ENCODE data around the gene NAA35. TPM values are rescaled to one million over a fixed set of nuclear protein-coding genes. Genes with fewer than 3 reads are reported as not detected.
"Not testable (repeated sequence)": the region's sequence is repeated elsewhere in the genome, so short reads cannot be mapped to it uniquely, and the experiment has no call there.

Gene NAA35
- polyA plus RNA-seq, 6 donors from 2014 or later: 7.4 to 12.6 (median 9.7) TPM

DNA sequence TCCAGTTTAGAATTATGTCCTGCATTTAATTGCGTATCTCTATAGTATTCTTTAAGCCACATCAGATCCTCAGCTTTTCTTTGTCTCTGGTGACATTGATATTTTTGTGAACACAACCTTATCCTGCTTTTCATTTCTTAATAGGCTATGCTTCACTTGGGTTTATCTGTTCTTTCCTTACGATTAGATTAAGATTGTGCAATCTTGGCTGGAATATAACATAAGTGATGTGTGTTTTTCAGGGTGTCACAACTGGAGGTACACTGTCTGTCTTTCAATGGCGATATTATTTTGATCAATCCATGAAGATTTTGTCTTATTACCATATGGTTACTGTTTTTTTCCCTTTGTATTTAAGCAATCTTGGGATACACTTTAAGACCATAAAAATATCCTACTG lies 23.6 kb downstream of the NAA35 start:
- peaks cover 0 to 3% (median 0%) of the 10 kb centered on the region in 3 donors for H3K4me1 Mint-ChIP-seq
- no peak overlapping the region for H3K4me3 Mint-ChIP-seq
- peaks cover 33 to 45% of the 10 kb centered on the region in 2 donors for H3K36me3 Mint-ChIP-seq
- no peaks in the 10 kb centered on the region for H3K27me3 Mint-ChIP-seq
- no peak for DNase-seq
- no peak for ATAC-seq (ENCODE audit: low read depth in 2 of 2)
- H3K9me3 Mint-ChIP-seq: no peaks in the 10 kb centered on the region
- no peak overlapping the region for H3K27ac Mint-ChIP-seq

DNA sequence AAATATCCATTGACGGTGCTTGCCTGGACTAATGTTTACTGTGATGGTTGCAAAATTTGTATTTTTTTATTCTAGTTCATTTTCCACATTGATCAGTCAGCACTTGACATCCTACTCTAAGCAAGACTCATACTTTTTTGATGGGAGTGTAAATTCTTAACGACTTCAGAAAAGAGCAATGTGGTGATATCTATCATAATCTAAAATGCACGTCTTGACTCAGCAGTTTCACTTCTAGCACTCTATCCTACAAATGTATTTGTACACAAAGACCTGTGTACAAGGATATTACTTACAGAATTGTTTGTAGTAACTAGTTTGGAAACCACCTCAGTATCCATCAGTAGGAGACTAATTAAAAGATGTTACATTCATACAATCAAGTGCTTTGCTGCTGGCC lies 24.0 kb downstream of the NAA35 start:
- DNase-seq (no peak), ATAC-seq (ENCODE audit: low read depth in 2 of 2) (no peak)
- Mint-ChIP-seq H3K36me3 (peaks cover 37 to 42% of the 10 kb centered on the region in 2 donors), H3K9me3 (no peaks in the 10 kb centered on the region), H3K4me1 (peaks cover 0 to 3% (median 0%) of the 10 kb centered on the region in 3 donors), H3K27ac (peak overlapping the region in 1 of 6 donors; percentile 12), H3K4me3 (no peak overlapping the region), H3K27me3 (no peaks in the 10 kb centered on the region)

DNA sequence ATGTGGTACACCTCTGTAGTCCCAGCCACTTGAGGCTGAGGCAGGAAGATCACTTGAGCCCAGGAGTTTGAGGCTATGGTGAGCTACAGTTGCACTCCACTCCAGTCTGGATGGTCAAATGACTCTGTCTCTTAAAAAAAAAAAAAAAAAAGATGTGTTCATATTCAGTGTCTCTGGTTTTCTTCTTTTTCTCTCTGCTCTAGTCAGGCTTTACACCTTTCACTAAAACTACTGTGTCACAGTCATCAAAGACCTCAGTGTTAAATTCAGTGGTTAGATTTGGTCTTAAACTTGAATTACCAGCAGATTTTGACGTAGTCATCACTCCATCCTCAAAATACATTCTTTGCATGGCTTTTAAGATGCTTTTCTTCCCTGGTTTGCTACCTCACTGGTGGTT lies 28.8 kb downstream of the NAA35 start:
- Mint-ChIP-seq H3K4me3 (no peak overlapping the region), H3K27me3 (no peaks in the 10 kb centered on the region), H3K36me3 (peaks cover 31 to 45% of the 10 kb centered on the region in 2 donors), H3K4me1 (peaks cover 0 to 6% (median 3%) of the 10 kb centered on the region in 3 donors), H3K27ac (no peak overlapping the region), H3K9me3 (no peaks in the 10 kb centered on the region)
- DNase-seq (no peak), ATAC-seq (ENCODE audit: low read depth in 2 of 2) (no peak)

DNA sequence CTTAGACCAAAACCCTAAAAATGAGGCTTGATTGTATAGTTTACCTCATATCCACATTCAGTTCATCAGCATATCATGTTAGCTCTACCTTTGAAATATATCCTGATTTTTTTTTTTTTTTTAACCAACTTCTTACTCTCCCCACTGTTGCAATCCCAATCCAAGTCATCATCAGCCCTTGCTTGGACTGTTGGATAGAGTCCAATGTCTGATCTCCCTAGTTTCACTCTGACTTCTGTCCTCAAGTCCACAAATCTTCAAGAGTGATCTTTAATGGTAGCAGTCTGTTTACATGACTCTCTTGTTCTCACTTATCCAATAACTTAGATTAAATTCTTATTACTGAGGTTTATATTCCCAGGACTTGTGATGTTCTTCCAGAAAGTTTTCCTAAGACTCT lies 30.8 kb downstream of the NAA35 start:
- no peak for DNase-seq
- H3K36me3 Mint-ChIP-seq: peaks cover 26 to 50% of the 10 kb centered on the region in 2 donors
- H3K9me3 Mint-ChIP-seq: no peaks in the 10 kb centered on the region
- peaks cover 0 to 6% (median 3%) of the 10 kb centered on the region in 3 donors for H3K4me1 Mint-ChIP-seq
- no peak overlapping the region for H3K27ac Mint-ChIP-seq
- no peaks in the 10 kb centered on the region for H3K27me3 Mint-ChIP-seq
- no peak for ATAC-seq (ENCODE audit: low read depth in 2 of 2)
- no peak overlapping the region for H3K4me3 Mint-ChIP-seq

DNA sequence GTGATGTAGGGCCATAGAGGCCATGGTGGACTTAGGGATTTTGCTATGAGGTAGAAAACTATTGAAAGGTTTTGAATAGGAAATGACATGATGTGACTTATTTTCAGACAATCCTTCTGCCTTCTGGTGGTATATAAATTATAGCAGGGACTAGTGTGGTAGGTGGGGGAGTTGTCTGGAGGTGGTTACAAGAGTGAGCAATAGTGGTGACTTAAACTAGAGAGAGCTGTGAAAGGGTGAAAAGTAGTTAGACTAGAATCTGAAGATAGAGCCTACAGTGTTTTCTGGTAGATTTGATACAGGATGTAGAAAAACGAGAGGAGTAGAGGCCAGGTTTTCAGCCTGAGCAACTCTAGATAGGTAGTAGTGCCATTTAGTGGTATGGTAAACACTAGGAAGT lies 32.3 kb downstream of the NAA35 start:
- Mint-ChIP-seq H3K9me3 (no peaks in the 10 kb centered on the region), H3K27ac (peak overlapping the region in 2 of 6 donors; percentile 5 to 77), H3K4me1 (peaks cover 0 to 6% (median 3%) of the 10 kb centered on the region in 3 donors), H3K36me3 (peaks cover 28 to 55% of the 10 kb centered on the region in 2 donors), H3K27me3 (no peaks in the 10 kb centered on the region), H3K4me3 (no peak overlapping the region)
- no peak for ATAC-seq (ENCODE audit: low read depth in 2 of 2)
- no peak for DNase-seq

DNA sequence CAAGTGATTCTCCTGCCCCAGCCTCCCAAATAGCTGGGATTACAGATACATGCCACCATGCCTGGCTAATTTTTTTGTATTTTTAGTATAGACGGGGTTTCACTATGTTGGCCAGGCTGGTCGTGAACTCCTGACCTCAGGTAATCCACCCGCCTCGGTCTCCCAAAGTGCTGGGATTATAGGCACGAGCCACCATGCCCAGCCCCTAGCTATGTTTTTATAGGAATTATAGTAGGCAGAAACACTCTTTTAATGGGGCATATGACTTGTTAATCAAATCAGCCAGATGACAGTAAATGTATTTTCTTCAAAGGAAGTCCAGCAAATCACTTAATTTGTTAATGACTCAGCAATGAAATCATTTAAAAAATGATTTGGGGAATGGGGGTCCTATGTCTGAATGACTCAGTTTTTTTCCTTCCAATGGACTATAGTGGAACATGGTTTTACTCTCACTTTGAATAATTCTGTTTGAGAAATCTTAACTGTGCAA lies 33.2 kb downstream of the NAA35 start:
- not testable (repeated sequence) for DNase-seq; H3K4me3 Mint-ChIP-seq; H3K27me3 Mint-ChIP-seq; H3K27ac Mint-ChIP-seq; ATAC-seq (ENCODE audit: low read depth in 2 of 2); H3K9me3 Mint-ChIP-seq; H3K4me1 Mint-ChIP-seq
- peaks cover 30 to 57% of the 10 kb centered on the region in 2 donors for H3K36me3 Mint-ChIP-seq

DNA sequence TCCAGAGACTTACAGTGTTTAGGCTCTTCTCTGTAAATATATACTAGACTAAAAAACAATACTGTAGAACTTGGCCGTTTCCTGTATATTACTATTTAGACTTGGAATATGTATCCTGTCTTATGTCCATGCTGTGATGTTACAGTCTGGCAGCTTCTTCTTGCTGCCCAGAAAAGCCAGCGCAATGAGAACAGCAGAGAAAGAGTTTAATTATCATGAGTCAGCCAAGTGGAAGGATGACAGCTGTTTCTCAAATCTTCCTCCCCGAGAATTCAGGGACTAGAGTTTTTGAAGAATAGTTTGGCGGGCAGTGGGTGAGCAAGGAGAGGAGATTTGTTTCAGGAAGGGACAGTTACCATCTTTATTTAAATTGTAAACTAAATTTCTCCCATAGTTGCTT lies 37.5 kb downstream of the NAA35 start:
- ATAC-seq (ENCODE audit: low read depth in 2 of 2) (no peak), DNase-seq (no peak)
- no peaks in the 10 kb centered on the region for H3K9me3 Mint-ChIP-seq
- no peaks in the 10 kb centered on the region for H3K4me1 Mint-ChIP-seq
- no peaks in the 10 kb centered on the region for H3K27me3 Mint-ChIP-seq
- H3K36me3 Mint-ChIP-seq: peaks cover 24 to 70% of the 10 kb centered on the region in 2 donors
- peak overlapping the region in 1 of 6 donors; percentile 70 for H3K27ac Mint-ChIP-seq
- no peak overlapping the region for H3K4me3 Mint-ChIP-seq

DNA sequence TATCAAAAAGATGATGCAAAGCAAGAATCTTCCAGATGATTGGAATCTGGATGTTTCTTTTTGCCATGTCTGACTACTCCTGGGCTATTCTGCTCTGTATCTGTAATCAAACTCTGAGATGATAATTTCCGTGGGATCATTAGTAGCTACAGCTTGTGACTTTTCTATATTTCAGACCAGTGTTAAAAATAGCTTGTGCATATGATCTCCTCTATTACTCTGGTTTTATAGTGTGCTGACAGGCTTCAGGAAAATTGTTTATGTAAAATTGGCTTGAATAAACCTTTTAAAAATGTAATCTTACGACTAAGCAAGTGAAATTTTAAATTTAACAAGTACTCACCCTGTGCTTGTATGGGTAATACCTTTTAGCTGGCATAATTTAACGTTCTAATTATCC lies 40.4 kb downstream of the NAA35 start:
- H3K4me1 Mint-ChIP-seq: no peaks in the 10 kb centered on the region
- no peak overlapping the region for H3K4me3 Mint-ChIP-seq
- ATAC-seq (ENCODE audit: low read depth in 2 of 2) (no peak), DNase-seq (no peak)
- no peaks in the 10 kb centered on the region for H3K27me3 Mint-ChIP-seq
- no peaks in the 10 kb centered on the region for H3K9me3 Mint-ChIP-seq
- H3K27ac Mint-ChIP-seq: no peak overlapping the region
- peaks cover 51 to 81% of the 10 kb centered on the region in 2 donors for H3K36me3 Mint-ChIP-seq

DNA sequence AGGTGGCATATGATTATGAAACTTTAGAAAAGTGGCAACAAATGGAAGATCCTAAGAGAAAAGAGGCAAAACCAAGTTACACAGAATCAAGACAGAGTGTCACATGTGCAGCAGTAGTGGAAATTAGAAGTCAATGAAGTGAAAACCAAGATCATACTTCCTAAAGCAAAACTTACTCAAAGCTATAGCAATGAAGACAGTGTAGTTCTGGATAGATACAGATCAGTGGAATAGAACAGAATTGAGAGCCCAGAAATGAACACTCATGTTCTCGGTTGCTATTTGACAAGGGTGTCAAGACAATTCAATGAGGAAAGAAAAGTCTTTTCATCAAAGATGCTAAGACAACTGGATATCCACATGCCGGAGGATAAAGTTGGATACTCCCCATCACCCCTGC lies 43.5 kb downstream of the NAA35 start:
- ATAC-seq (ENCODE audit: low read depth in 2 of 2): no peak
- Mint-ChIP-seq H3K9me3 (no peaks in the 10 kb centered on the region), H3K4me1 (no peaks in the 10 kb centered on the region), H3K36me3 (peaks cover 39 to 59% of the 10 kb centered on the region in 2 donors), H3K27me3 (no peaks in the 10 kb centered on the region), H3K4me3 (no peak overlapping the region), H3K27ac (peak overlapping the region in 1 of 6 donors; percentile 37)
- no peak for DNase-seq

DNA sequence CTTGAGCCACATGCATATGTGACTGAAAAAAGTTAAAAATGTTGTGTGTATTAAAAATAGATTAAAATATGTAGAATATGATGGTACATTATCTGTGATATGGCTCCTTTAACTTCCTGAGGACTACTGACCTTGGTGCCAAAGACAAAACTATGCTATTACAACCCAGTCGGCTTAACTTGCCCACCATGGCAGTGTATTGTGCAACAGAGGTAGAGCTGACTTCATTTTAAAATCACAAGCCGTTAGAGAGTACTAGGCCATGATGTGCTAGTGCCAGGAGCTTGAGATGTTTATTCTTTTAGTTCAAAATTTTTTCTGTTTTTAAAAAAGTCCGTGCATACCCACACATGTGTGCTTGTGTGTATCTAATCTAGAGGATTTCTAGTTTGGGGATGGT lies 46.3 kb downstream of the NAA35 start:
- Mint-ChIP-seq H3K4me3 (no peak overlapping the region), H3K27me3 (no peaks in the 10 kb centered on the region), H3K9me3 (peaks cover 0 to 7% (median 0%) of the 10 kb centered on the region in 7 donors), H3K27ac (no peak overlapping the region), H3K4me1 (peaks cover 0 to 5% (median 0%) of the 10 kb centered on the region in 3 donors), H3K36me3 (peaks cover 42 to 43% of the 10 kb centered on the region in 2 donors)
- no peak for DNase-seq
- no peak for ATAC-seq (ENCODE audit: low read depth in 2 of 2)

DNA sequence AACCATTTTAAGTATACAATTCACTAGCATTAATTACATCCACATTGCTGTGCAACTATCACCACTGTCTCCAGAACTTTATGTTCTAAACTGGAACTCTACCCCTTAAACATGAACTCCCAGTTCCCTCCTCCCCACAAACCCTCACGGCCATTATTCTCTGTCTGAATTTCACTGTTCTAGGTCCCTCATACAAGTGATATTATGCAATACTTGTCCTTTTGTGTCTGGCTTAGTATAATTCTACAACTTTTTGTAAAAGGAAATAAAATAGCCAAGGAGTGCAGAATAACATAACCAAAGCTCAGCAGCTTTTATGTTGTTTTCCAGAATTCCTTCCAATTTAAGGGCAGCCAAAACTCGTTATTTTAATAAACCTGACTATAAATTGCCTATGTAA lies 53.2 kb downstream of the NAA35 start:
- peaks cover 5 to 9% (median 6%) of the 10 kb centered on the region in 3 donors for H3K4me1 Mint-ChIP-seq
- DNase-seq: no peak
- H3K9me3 Mint-ChIP-seq: peaks cover 0 to 7% (median 3%) of the 10 kb centered on the region in 7 donors
- no peak overlapping the region for H3K4me3 Mint-ChIP-seq
- peaks cover 19 to 25% of the 10 kb centered on the region in 2 donors for H3K36me3 Mint-ChIP-seq
- H3K27me3 Mint-ChIP-seq: no peaks in the 10 kb centered on the region
- ATAC-seq (ENCODE audit: low read depth in 2 of 2): no peak
- H3K27ac Mint-ChIP-seq: peak overlapping the region in 1 of 6 donors; percentile 18

DNA sequence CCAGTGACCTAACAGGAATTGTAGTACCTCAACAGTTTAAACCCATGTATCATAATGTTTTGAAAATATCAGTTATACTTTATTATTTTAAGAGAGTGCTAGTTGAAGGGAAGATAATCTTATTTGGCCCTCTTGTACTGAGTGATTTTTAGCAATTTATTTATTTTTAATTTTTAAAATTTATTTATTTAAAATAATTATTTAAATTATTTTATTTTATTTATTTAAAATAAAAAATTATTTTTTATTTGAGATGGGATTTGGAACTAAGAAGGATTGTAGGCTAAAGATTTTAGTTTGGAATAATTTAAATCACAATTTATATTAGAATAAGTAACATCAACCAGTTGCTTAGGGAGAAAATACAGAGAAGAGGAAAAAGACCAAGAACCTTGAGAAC lies 54.2 kb downstream of the NAA35 start:
- Mint-ChIP-seq H3K36me3 (peaks cover 19 to 27% of the 10 kb centered on the region in 2 donors), H3K9me3 (peaks cover 0 to 7% (median 3%) of the 10 kb centered on the region in 7 donors), H3K4me1 (peaks cover 5 to 9% (median 6%) of the 10 kb centered on the region in 3 donors), H3K27ac (no peak overlapping the region), H3K27me3 (no peaks in the 10 kb centered on the region), H3K4me3 (no peak overlapping the region)
- DNase-seq: no peak
- ATAC-seq (ENCODE audit: low read depth in 2 of 2): no peak

DNA sequence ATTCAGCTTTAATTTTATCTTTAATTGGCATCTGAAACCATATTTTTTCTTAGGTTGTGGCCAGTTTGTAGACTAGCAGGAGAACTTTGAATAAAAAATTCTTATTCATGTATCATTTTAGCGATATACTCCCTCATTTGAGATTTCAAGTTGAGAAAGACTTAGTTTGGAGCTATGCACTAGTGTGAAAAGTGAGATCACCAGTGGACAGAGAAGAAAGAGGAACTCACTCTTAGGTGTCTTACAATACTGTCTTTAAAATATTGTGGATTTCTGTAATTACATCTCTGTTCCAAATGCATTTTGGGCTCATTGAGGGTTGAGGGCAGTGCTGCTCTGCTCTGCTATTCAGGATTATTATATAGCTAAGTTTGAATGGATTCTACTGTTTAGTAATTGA lies 54.7 kb downstream of the NAA35 start:
- no peak overlapping the region for H3K27ac Mint-ChIP-seq
- ATAC-seq (ENCODE audit: low read depth in 2 of 2) (no peak), DNase-seq (no peak)
- peaks cover 5 to 9% (median 6%) of the 10 kb centered on the region in 3 donors for H3K4me1 Mint-ChIP-seq
- no peaks in the 10 kb centered on the region for H3K27me3 Mint-ChIP-seq
- H3K36me3 Mint-ChIP-seq: peaks cover 22 to 31% of the 10 kb centered on the region in 2 donors
- H3K4me3 Mint-ChIP-seq: no peak overlapping the region
- H3K9me3 Mint-ChIP-seq: peaks cover 0 to 7% (median 3%) of the 10 kb centered on the region in 7 donors

DNA sequence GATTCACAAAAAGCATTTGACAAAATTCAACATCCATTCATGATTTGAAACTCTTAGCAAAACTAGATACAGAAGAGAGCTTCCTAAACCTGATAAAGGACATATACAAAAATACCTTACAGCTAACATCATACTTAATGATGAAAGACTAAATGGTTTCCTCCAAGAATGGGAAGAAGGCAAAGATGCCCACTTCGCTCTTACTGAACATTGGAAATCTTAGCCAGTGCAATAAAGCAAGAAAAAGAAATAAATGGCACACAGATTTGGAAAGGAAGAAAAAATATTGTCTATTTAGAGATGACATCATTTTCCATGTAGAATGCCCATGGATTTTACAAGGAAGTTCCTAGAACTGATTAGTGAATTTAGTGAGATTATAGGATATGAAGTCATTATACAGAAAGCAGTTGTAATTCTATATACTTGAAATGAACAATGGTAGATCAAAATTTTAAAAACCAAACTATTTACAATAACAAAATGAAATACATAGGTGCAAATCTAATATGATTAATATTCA lies 64.4 kb downstream of the NAA35 start:
- ATAC-seq (ENCODE audit: low read depth in 2 of 2): no peak
- Mint-ChIP-seq H3K27ac (peak overlapping the region in 1 of 6 donors; percentile 24), H3K9me3 (peaks cover 0 to 19% (median 6%) of the 10 kb centered on the region in 7 donors), H3K27me3 (no peaks in the 10 kb centered on the region), H3K4me3 (peak overlapping the region in 1 of 8 donors; percentile 2), H3K36me3 (peaks cover 60 to 68% of the 10 kb centered on the region in 2 donors), H3K4me1 (peaks cover 0 to 4% (median 0%) of the 10 kb centered on the region in 3 donors)
- DNase-seq: no peak
